Measurements from ENCODE around the gene SLC2A9.

Gene SLC2A9

DNA sequence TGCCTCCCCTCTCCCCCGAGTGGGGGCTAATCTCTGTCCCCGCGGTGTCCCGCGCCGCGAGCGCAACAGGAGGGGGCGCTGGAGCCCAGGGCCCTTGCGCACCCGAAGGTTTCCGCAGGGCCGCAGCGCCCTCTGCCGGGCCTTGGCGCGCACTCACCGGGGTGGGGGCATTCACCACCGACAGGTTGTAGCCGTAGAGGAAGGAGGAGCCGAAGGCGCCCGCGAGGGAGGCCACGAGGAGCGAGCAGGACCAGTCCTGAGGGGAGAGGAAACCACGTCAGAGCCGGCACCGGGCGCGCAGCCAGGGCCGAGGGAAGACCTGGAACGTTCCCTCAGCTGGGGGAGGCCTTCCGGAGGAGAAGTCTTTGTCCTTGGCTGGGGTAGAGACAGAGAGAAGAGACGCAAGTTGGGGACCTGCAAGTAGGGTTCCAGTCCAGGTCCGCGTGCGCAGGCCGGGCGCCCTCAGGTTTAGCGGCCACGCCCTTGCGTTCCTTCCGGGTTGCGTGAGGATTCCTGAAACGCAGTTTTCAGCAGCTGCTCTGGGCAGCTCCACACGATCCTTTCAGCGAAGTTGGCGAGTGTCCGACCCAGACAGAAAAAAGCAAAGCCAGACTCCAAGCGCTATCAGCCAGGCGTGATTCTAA lies 2.4 kb downstream of the SLC2A9 start:
- peak; percentile 85 to 92 for DNase-seq

DNA sequence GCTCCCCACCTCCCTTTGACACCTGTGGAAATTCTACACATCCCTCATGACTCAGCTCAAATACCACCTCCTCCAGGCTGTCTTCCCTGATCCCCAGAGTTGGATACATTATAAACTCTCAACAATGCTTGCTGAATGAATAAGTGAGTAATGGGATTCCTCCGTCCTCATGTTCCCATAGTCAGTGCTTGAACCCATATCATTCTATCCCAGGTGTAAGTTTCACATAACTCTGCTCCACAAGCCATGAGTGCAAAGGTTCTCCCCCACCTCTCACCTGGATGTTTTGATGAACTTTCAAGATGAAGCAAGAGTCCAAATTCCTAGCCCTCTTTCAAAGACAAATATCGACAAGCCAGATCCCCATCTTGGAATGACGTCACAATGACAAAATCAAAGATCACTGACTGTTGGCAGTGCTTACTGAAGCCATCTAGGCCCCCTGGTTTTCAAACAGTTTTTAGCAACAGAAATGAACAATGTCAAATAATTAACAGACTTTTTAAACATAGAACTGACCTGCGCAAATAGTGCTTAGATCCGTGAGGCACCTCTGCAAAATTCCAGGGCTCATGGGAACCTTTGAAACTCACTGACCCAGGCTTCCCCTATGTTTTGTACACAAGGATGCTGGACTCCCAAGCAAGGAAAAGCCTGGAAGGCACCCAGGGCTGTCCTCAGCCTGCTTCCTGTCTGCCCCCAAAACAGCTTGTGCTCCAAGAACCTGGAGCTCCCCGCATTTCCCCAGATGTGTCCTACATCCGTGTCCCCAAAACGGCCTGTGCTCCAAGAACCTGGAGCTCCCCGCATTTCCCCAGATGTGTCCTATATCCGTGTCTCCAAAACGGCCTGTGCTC lies 4.0 kb downstream of the SLC2A9 start:
- no peak for DNase-seq

DNA sequence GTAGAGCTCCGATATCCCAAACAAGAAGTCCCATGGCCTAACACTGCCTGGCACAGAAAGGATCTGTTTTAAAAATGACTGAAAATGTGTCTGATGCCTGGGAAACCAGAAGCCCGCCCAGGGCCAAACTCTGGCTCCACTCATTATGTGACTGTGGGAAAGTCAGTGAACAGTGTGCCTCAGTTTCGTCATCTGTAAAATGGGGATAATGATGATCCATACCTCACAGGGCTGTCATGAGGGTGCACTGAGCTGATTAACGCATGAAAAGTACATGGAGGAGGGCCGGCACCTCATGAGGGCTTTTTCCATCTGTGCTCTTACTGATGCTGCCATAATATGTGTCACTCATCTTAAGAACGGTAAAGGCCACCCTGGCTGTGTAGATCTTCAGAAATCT lies 5.1 kb downstream of the SLC2A9 start:
- DNase-seq, result no peak

DNA sequence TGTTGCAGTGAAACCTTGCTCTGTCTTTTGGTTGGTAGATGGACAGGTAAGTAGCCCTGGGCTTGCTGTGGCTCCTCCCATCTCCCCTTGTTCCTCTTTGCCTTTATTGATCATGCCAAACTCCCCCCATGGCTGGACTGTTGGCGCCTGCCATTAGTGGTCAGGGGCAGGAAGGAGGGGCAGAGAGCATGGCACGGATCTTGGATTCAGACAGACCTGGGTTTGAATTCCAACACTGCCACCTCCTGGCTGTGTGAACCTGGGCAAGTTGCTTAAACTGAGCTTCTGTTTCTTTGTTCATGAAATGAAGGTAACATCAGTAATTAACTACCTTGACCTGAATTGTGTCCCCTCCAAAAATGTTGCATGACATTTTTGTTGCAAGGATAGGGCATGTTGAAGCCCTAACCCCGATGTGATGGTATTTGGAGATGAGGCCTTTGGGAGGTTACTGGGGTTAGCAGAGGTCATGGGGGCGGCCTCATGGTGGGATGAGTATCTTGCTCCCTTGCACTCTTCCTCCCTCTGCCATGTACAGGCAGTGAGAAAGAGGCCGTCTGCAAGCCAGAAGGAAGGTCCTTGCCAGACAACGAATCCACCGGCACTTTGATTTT lies 6.0 kb downstream of the SLC2A9 start:
- no peak for DNase-seq

DNA sequence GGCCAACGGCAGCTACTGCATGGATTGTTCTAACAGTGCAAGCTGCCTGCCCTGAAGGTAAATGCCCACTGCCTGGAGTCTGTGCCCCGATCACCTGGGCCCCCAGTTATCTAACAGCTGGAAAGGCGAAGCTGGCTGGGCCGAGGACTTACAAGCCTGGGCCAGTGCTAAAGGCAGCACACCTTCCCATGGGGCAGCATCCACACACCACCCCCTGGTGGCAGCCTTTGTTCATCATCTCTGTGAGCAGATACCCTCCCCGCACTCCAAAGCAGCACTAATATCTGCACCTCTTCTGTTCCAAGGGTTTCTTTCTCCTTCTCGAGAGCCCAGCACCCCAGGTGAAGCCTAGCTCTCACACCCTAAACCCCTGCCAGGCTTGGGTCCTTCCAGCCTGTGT lies 7.6 kb downstream of the SLC2A9 start:
- peak in 1 of 2 donors; percentile 8 for DNase-seq

DNA sequence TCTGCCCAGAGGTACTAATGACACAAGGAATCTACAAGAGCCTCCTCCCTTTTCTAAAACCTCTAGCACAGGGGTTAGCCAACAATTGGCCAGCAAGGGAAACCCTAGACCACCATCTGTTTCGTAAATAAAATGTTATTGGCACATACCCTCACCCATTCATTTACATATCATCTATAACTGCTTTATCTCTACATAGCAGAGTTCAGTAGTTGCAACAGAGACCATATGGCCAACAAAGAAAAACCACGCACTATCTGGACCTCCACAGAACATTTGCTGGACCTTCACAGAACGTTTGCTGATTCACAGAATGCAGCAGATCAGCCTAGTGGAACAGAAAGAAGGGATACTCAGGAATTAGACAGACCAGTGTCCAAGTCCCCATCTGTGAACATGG lies 9.4 kb downstream of the SLC2A9 start:
- DNase-seq, result no peak

DNA sequence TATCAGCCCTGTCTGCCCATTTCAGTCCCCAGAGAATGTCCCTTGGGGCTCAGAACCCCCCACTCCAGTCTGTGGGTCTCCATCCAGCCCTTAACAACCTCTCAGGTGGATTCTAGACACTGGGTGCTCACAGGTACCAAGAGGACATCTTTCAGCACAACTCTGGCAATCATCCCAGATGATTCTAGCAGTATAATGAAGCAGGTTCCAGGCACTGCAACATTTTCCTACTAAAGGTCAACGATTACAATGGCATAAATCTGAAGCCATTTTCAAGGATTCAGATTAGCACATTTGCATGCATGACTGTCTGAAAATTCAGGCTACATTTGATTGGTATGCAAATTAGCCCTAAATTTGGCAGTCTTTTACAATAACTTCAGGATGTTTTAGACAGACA lies 10.0 kb downstream of the SLC2A9 start:
- DNase-seq, result no peak

DNA sequence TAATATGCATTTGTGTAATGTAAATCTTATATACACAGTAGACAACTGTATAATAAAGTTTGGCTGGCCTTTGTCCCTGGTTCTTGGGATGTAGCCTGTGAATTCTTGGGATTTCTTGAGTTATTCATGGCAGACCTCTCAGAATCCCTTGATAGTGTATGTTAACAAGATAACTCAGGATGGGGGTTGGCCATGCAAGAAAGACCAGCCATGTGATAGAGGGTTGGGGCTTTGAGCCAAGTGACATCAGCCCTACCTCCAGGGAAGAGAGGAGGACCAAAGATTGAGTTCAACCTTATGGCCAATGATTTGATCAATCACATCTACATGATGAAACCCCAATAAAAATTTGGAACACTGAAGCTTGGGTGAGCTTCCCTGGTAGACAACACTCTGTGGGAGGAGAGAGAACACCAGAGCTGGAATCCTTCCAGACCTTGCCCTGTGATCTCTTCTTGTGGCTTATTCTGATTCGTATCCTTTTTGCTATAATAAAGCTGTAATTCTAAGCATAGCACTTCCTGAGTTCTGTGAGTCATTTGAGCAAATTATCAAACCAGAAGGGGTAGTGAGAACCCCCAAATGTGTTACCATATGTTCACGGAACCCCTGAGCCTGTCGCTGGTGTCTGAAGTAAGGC lies 11.3 kb downstream of the SLC2A9 start:
- DNase-seq, result no peak

DNA sequence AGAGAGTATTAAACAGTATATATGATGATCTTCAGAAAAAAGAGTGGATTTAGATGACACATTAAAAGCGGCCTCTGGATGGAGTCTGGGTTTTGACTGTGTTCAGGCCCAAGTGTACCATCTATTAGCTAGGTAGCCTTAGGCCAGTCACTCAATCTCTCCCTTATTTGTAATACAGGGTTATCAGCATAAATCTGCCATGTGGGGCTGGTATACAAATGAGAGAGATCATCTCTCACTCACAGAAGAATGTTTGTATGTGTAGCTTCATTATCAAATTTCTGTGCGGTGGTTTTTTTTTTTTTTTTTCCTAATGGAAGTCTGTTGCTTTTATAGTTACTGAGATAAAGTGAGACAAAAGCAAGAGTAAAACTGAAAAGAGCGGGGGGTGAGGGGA lies 12.7 kb downstream of the SLC2A9 start:
- DNase-seq, result no peak

DNA sequence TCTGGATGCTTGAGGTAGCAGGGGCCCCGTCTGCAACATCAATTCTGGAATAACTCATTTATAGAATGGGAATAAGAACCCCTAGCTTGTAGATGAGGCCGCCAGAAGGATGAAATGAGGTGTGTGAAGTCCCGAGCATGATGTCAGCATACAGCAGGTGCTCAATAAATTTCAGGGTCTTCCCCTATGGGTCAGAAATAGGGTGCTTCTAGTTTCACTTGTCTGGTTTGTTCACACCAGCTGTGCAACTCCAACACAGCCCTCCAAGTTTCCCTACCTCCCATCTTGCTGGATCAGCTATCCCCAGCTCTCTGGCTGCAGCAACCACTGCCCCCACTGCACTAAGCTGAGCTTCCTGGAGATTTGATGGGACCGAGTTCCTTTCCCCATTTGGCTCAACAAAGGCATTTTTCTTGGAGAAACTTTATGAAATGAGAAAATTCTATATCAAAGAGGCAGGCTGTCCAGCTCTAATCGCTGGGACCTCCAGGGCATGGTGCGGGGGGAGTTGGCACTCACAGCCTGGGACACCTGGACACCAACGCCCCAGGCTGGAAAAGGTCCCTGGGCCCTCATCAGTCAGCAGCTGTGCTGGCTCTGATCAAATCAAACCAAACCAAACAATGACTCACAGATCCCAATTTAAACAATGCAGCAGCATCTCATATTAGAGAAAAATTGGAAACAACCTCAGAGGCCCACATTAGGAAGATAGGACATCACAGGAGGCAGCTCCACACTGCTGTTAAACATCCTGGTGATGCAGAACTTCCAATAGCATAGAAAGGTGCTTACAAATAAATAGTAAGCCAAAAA lies 13.3 kb downstream of the SLC2A9 start:
- no peak for DNase-seq

DNA sequence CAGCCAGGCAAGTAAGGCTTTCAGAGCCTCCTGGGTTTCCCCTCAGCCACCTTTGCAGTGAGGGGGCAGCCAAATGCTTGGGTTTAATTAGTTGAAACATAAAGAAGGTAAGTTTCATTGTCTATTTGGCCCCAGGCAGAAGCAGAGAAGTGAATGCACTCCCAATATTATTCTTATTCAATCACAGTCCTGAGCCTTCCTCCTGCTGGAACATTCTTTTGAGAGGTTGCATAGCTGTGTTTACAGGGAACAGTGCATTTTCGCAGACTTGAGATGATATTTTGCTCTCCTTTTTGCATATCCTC lies 13.9 kb downstream of the SLC2A9 start:
- DNase-seq, result no peak

DNA sequence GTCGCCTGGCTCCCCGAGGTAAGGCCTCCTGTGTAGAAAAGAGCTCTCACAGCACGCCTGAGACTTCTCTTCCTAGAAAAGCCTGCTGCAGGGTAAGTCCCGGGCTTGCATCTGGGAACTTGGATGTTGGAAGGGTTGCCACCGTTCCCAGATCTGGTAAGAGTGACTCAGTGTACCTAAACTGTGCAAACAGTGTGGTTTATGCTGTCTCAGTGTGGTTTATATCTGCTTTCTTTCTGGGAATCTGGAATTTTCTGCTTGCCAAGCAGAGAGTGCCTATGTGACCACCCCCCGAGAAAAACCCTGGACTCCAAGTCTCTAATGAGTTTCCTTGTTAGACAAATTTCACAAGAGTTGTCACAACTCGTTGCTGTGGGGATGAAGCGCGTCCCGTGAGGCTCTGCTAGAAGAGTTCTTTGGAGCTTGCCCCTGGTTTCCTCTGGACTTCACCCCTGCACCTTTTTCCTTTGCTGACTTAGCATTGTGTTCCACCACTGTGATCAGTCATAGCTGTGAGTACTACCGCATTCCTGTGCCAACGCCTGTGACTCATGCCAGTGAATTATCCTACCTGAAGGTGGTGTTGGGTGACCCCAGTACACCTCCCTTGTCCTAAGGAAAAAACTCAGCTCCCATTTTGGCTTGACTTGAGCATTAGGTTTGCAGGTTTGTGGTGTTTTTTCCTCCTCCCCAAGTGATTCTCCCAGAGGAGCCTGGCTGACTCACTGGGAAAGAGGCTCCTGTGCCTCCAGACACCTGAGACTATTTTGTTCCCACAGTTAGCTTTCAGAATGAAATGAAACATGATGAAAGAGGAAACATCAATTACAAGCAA lies 14.5 kb downstream of the SLC2A9 start:
- no peak for DNase-seq

DNA sequence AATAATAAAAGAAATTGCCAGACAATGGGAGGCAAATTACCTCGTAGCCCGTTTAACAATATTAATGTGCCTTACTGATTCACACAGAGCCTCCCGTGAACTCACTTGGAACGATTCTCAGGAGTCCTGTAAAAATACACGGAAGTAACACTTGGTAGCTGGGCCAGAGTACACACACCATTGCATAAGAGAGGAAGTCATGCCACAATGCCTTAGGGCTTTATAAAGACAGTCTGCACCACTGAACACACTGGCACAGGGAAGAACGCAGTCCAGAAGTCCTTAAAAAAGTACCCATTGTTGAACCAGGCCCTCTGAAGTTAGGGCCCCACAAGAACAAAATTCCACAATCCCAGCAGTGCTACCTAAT lies 15.1 kb downstream of the SLC2A9 start:
- no peak for DNase-seq

DNA sequence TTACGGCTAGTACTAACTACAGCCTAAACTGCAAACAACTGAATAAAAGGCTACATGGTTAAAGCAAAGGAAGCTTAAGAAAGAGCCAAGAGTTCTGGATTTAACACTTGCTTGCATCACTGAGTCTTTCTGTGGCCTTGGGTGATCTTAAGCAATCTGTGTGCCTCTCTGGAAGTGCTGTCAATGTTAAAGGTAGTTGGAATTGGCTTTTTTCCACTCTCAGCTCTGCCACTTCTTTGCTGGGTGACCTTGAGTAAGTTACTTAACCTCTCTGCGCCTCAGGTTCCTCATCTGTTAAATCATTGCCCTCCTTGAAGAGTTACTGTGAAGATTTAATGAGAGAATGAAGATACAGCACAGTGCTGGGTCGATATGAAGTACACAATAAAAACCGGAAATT lies 15.7 kb downstream of the SLC2A9 start:
- no peak for DNase-seq

DNA sequence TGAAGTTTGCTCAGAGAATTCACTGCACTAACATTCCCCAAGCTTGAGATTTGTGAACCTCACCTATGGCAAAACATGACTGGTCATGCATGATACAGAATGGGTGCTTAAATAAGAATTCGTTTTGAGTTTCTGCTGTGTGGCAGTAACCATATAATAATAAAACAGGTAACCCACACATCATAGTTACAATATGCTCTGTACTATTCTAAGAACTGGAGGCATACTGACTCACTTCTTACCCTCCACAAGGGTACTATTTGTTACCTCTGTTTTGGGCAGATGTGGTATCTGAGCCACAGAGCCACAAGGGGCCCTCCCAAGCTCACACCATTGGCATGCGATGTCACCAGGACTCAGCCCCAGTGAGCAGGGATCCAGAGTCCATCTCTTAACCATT lies 17.6 kb downstream of the SLC2A9 start:
- DNase-seq, result no peak

DNA sequence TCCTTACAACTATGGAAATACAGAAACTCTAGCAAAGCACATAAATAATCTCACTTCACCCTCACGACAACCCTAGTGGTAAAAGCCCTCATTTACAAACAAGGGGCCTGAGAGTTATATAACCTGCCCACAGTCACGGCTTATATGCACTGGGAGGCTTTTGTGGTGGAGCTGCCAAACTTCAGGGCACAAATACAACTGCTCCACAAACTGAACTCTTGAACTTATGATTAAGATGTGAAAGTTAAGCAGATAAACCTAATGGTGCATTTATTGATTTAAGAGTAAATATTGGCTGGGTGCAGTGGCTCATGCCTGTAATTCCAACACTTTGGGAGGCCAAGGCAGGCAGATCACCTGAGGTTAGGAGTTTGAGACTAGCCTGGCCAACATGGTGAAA lies 19.0 kb downstream of the SLC2A9 start:
- no peak for DNase-seq

DNA sequence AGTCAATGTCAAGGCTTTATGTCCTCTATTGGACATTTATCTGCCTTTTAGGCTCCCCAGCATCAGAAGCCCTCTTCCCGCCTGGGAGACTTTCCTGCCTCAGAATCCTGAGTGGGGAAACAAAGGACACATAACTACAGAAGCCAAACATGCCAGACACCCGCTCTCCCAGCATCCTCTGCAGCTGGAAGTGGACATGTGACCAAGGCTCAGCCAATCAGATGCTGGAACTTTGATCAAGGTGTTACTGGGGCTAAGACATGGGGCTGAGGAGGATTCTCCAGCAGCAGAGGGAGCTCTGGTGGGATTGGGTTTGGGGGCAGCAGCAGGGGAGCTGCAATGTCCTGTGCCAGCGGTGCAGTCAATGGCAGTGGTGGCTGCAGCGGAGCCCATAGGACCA lies 19.5 kb downstream of the SLC2A9 start:
- DNase-seq, result no peak

DNA sequence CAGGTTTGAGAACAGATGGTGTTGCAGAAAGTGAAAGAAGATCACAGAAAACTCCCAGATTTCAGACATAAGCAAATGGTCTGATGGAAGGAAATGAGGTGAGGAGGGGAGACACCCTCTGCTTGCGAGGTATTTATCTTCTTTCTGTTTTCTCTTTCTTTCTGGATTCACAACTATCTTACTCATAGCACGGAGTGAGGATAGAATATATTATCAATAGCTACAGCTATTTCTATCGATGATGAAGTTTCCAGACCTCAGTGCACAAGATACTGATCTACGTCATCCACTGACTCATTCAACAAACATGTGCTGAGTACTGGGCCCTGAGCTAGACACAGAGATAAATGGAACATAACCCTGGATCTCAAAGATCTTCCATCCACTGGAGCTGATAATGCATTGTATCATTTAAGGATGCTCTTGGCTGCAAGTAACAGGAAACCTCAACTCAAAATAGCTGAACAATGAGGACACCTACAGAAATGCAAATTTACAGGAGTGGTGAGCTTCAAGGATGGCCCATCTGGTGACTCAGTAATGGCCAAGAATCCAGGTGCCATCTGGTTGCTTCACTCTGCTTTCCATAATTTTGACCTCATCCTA lies 21.2 kb downstream of the SLC2A9 start:
- no peak for DNase-seq

DNA sequence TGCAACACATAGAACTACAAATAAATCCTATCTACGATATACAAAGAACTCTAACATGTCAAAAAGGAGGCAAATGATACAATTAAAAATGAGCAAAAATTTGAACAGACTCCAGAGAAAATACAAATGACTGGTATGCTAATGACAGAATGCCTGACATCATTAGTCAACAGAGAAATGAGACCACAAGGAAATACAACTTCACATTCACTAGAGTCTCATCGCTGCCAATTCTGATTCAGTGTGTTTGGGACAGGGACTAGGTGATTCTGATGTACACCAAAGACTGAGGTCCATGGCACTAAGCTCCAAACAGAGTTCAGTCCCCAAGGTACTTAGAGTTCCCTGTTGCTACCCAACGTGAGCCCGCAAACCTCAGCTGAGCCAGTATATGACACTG lies 23.4 kb downstream of the SLC2A9 start:
- no peak for DNase-seq

DNA sequence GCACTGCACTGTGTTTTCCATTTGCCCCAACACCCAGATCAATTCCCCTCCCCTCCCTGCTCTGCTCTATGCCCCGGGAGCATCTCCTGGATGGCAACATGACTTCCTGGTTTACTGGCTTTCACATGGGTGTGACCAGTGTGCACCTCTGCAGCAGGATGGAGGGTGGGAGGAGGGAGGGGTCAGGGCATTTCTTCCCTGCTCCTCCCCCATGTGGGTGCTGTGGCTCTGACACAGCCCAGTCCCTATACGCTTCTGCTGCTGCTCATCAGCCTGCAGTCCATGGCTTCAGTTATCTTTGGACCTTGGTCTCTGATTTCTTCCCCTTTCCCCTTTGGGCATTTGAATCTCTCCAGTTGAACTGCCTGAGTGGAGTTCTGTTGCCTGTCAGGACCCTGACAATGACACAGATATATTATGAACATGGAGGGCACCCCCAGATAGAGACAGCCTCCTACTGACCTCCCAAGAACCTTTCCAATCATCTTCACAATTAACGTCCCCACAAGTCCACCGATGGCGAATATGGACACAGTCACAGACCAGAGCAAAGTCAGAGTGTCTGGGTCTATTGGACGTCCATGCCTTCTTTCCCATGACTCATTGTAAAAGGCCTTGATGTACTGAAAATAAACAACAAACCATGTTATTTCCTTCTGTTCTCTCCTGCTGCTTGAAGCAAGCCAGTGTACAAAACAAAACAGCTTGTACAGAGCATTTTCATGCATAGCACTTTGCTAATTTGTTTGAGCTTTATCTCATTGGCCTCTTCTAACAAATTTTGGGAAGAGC lies 24.8 kb downstream of the SLC2A9 start:
- DNase-seq, result no peak

Measured in activated CD4-positive, alpha-beta T cell treated with anti-CD3 and anti-CD28 coated beads for 4 hours (primary cell).